ENCODE data around the gene PITPNM3.
"Not testable (repeated sequence)": the region's sequence is repeated elsewhere in the genome, so short reads cannot be mapped to it uniquely, and the experiment has no call there.

PITPNM3 gene

GRCh38 chr17:6501359-6501758, 55.0 kb downstream of the PITPNM3 start:
- DNase-seq (ENCODE audit: low spot score), result no peak

- peak; percentile 1 for DNase-seq (ENCODE audit: low spot score)
Measured at GRCh38 chr17:6498901-6499540, 57.3 kb downstream of the PITPNM3 start.

GRCh38 chr17:6498356-6498755, 58.0 kb downstream of the PITPNM3 start:
- DNase-seq (ENCODE audit: low spot score), result no peak

GRCh38 chr17:6497496-6498221, 58.7 kb downstream of the PITPNM3 start:
- no peak for DNase-seq (ENCODE audit: low spot score)

- DNase-seq (ENCODE audit: low spot score), result peak; percentile 5
Measured at GRCh38 chr17:6496640-6497441, 59.5 kb downstream of the PITPNM3 start.

- no peak for DNase-seq (ENCODE audit: low spot score)
Measured at GRCh38 chr17:6496116-6496481, 60.3 kb downstream of the PITPNM3 start.

DNA sequence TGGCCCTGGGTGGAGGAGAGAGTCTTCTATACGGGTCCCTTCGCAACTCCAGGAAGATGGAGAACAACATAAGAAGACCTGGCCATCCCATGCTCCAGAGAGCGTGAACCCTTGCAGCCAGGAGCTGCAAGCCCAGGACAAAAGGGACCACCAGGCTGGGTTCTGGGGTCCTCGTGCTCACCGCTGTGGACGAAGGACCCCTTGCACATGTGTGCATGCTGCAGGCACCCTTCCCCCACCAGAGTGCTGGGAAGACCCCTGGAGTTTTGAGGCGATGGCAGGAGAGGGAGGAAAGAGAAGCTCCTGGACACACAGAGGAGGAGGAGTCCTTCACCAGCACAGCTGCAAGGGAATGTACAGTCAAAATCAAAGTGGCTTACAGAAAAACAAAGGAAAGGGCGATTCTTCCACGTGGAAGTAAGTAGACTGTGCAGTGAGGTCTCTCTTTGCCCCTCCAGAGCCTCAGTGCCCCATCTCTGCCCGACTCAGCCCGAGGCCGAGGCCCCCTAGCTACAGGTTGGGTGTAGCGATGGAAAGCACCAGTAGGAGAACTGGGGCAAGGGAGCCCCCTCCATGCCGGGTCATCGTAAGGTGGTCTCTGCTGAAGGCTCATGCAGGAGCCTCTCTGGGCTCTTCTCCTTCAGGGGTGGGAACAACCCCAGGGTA, 60.8 kb downstream of the PITPNM3 start:
- DNase-seq (ENCODE audit: low spot score), result no peak

DNA sequence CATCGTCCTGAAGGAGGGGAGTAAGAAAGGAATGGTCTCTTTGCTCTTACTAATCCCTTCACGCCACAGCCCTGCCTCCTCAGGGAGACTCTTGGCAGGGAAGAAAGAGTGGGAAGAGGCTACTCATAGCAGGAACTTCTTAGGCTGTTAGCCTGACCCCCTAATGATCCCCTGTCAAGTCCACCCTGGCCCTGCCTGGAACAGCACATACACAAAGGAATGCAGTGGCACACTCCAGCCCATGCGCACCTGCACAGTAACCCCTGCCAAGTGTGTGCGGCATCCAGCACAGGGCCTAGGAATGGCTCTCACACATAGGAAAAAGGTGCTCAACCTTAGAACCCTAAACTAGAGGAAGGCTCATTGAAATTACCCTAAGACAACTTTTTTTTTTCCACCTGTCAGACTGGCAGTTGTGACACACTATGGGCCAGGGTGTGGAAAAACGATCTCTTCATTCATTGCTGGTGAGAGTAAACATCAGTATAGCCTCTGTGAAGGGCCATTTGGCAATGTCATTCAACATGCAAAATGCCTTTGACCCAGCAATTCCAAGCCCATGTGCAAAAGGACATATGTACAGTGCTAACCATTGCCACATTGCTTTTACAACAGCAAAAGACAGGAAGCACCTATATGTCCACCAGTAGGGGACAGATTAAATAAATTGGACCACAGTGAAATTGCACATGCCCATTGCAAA, 62.0 kb downstream of the PITPNM3 start:
- no peak for DNase-seq (ENCODE audit: low spot score)

- DNase-seq (ENCODE audit: low spot score), result no peak
Measured at GRCh38 chr17:6492892-6493674, 63.3 kb downstream of the PITPNM3 start.

- DNase-seq (ENCODE audit: low spot score), result no peak
Measured at GRCh38 chr17:6491071-6491700, 65.2 kb downstream of the PITPNM3 start.

DNA sequence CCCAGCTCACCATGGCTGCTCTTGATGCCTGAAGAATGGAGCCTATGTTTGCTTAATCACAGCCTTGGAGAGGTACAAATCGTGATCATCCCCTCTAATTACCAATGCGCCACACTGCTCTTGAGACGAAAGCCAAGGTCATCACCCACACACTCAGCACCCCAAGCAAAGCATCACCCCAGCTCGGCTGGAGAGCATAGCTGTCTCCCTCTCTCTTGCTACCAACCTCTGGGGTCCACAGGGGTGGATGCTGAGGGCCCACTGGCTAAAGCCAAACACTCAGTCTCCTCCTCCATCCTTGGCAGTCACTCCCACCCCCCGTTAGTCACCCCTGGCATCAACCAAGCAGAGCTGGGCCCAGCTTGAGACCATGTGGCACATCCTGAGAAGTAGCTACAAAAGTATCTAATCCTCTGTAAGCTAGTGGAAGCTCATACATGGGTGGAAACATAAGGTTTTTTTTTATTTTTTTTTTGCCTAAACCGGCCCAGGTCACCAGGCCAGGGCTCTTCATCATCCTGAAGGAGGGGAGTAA, 67.3 kb downstream of the PITPNM3 start:
- no peak for DNase-seq (ENCODE audit: low spot score)

- DNase-seq (ENCODE audit: low spot score), result no peak
Measured at GRCh38 chr17:6488008-6488539, 68.3 kb downstream of the PITPNM3 start.

GRCh38 chr17:6487251-6488007, 68.9 kb downstream of the PITPNM3 start:
- DNase-seq (ENCODE audit: low spot score), result no peak

- DNase-seq (ENCODE audit: low spot score), result no peak
Measured at GRCh38 chr17:6485646-6486412, 70.5 kb downstream of the PITPNM3 start.

- no peak for DNase-seq (ENCODE audit: low spot score)
Measured at GRCh38 chr17:6483507-6483906, 72.8 kb downstream of the PITPNM3 start.

DNA sequence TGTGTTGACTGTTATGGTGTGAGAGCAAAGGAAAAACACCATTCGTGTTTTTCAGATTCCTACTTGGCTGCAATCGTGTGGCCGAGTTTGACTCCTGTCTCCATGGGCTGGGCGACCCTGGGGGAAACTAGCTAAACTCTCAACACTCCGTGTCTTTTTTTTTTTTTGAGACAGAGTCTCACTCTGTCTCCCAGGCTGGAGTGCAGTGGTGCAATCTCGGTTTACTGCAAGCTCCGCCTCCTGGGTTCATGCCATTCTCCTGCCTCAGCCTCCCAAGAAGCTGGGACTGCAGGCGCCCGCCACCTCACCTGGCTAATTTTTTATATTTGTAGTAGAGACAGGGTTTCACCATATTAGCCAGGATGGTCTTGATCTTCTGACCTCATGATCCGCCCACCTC, 73.6 kb downstream of the PITPNM3 start:
- not testable (repeated sequence) for DNase-seq (ENCODE audit: low spot score)

DNA sequence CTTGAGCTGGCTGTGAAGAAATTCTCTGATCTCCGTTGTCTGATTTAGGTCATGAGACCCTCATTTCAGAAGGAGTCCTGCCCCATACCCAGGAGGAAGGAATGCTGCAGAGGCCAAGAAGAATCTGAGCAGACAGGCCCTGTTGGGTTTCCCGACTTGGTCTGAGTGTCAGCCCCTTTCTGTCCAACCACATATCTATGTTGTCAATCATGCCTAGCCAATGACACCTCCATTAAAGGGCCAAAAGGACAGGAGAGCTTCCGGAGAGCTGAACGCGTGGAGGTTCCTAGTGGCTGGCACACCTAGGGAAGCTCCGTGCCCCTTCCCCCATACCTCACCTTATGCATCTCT, 74.3 kb downstream of the PITPNM3 start:
- DNase-seq (ENCODE audit: low spot score), result no peak

- no peak for DNase-seq (ENCODE audit: low spot score)
Measured at GRCh38 chr17:6480303-6480675, 76.1 kb downstream of the PITPNM3 start.

Measured in pons (tissue), 1 donor.